Measurements from ENCODE around the gene WDR6.
A peak's percentile ranks its signal among the peaks of the same experiment; 100 is the strongest.

WDR6 gene

DNA sequence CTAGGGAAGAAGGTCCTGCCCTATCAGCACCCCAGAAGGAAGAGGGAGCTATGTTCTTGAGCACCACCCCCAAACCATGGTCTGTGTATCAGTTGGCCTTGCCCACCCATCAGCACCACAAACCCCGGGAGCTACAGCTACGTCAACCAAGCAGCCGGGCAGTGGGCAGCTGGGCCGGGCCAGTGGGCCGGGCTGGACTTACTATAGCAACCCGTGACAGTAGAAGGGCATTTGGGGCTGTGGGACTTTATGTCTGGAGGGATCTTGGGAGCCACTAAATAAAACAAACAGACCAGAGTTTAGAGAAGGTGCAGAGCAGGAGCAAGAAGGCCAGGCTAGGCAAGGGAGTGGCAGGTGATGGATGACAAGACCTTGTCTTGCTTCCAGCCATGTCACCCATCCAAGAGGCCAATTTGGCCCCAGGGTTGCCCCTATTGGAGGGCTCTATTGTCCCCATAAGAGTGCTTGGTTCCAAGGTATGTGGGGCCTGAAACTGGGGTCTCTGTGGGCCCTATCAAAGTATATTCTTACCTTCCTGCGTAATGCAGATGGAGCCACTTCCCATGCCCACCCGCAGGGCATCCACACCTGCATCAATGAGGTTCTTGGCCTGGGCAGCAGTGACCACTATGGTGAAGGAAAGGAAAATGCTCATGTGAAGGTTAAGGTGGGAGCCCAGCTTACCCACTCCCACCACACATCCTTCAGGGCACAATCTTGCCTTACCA is 18.8 kb downstream of the WDR6 start:
- TF ChIP-seq, protein P1, sequence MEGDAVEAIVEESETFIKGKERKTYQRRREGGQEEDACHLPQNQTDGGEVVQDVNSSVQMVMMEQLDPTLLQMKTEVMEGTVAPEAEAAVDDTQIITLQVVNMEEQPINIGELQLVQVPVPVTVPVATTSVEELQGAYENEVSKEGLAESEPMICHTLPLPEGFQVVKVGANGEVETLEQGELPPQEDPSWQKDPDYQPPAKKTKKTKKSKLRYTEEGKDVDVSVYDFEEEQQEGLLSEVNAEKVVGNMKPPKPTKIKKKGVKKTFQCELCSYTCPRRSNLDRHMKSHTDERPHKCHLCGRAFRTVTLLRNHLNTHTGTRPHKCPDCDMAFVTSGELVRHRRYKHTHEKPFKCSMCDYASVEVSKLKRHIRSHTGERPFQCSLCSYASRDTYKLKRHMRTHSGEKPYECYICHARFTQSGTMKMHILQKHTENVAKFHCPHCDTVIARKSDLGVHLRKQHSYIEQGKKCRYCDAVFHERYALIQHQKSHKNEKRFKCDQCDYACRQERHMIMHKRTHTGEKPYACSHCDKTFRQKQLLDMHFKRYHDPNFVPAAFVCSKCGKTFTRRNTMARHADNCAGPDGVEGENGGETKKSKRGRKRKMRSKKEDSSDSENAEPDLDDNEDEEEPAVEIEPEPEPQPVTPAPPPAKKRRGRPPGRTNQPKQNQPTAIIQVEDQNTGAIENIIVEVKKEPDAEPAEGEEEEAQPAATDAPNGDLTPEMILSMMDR (IDR thresholded peaks at IDR 0.05; ENCODE audit: insufficient read depth, low read depth, low read length, missing control alignments) = no peak
- H3K4me3 ChIP-seq (ENCODE audit: low read length) = no peak overlapping the region
- DNase-seq (ENCODE audit: low read depth) = no peak

- no peak for DNase-seq (ENCODE audit: low read depth)
- no peak overlapping the region for H3K4me3 ChIP-seq (ENCODE audit: low read length)
- TF ChIP-seq, protein P1 (IDR thresholded peaks at IDR 0.05; ENCODE audit: insufficient read depth, low read depth, low read length, missing control alignments) = no peak
These were observed 19.3 kb downstream of the WDR6 start for GRCh38 chr3:49026536-49026935.

DNA sequence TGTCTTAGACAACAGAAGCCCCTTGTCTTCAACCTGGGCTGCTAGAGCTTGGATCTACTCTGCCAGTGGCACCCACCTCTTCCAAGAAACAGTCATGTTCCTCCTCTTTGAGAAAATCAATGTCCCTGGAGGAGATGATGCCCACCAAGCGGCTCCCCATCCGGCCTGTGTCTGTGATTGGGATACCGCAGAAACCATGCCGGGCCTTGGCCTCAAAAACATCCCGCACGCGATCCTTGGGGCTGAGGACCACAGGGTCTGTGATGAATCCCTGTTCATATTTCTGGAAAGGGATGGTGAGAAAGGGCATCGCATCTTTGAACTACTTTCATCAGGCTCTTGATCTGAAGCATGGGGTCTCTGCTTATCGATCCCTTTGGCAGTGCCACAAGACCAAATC is 20.4 kb downstream of the WDR6 start:
- H3K4me3 ChIP-seq (ENCODE audit: low read length) = peak overlapping the region; percentile 97
- DNase-seq (ENCODE audit: low read depth) = no peak
- TF ChIP-seq, protein P1 (IDR thresholded peaks at IDR 0.05; ENCODE audit: insufficient read depth, low read depth, low read length, missing control alignments) = no peak

DNA sequence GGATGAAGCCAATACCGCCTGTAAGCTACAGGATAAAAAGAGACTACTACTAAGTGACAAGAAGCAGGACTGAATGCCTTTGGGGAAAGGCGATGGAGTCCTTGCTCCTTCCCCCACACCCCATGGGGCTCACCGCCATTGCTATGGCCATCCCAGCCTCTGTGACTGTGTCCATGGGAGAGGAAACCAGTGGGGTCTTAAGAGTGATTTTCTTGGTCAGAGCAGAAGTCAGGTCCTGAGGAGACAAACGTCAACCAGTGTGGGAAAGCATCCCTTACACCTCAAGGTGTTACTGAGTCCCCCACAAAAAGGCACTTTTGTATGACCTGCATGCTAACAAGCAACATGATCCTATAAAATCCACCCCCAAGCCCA is 21.1 kb downstream of the WDR6 start:
- DNase-seq (ENCODE audit: low read depth) = no peak
- peak overlapping the region; percentile 97 for H3K4me3 ChIP-seq (ENCODE audit: low read length)
- TF ChIP-seq, protein P1 (IDR thresholded peaks at IDR 0.05; ENCODE audit: insufficient read depth, low read depth, low read length, missing control alignments) = no peak

DNA sequence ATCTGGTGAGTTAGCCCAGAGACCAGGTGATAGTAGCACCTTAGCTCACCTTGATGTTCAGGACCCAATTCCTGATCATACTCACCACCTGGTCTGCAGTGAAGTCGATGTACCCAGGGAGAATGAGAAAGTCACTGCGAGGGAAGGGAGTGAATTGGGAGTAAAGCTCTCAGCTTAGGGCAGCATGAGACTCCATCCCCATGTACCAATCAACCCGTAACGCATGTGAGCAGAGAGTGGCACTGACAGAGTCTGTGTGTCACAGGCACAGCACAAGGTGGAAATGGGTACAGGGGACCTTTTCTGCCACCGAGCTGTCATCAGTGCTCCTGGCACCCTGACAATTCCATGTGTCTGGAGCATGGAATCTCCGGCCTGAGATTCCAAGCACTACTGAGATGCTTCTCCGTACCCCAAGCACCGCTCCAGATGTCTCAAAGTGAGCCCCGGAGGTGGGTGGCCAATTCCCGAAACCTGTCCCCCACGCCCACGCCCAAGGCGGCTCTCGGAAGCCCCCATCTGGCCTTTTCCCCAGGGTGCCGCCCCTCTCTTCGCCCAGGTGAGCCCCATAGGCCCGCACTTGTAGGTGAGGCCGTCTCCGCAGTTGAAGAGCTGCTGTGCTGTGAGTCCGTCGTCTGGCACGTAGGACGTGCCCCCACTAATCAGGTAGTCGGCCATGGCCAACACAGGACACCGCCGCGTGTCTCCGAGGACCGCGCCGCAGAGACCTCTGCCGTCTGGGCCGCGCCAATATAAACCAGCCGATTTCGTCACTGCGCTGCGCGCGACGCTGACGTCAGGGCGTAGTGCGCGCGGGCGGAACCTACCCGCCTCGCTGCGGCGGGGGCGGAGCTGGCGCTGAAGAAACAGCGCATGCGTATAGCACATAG is 21.7 kb downstream of the WDR6 start, which contains the start of gene IMPDH2:
IMPDH2 (minus strand) TSS at position 726 of the 890 bp plus-strand sequence; CDS start at position 678, 48 bp downstream.
- TF ChIP-seq, protein P1 (IDR thresholded peaks at IDR 0.05; ENCODE audit: insufficient read depth, low read depth, low read length, missing control alignments) = no peak
- peak; percentile 90 for DNase-seq (ENCODE audit: low read depth)
- peak within 1 kb of the TSS; percentile 97 for H3K4me3 ChIP-seq (ENCODE audit: low read length)

DNA sequence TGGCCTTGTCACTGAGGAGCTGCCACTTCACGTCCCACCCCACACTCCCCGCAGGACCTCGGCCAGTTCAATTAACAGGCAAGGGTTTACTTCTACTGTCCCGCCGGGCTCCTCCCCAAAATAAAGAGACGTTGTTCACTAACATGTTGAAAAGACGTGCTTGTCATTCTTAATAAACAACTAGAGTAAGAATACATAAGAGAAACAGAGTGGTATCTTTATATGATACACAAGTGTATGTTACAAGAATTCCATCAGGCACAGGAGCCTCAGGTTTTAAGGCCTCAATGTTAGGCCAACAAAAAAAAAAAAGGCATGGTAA is 22.3 kb downstream of the WDR6 start:
- TF ChIP-seq, protein P1 (IDR thresholded peaks at IDR 0.05; ENCODE audit: insufficient read depth, low read depth, low read length, missing control alignments) = no peak
- DNase-seq (ENCODE audit: low read depth) = no peak
- no peak overlapping the region for H3K4me3 ChIP-seq (ENCODE audit: low read length)

All from epithelial cell of esophagus (primary cell).